HG03108 (cell line): Measurements from ENCODE around the gene RAB9B.

Source experiments
- ATAC-seq: cut with Tn5 transposase; IDR thresholded peaks from one replicate; pipeline ENCODE4 v1.9.1; 2021; ENCODE audit warnings: moderate library complexity; ENCODE audit not compliant: unreplicated experiment

Gene RAB9B

GRCh38 chrX:103773445-103773844 lies 58.6 kb downstream of the RAB9B start:
- no peak for ATAC-seq
